ENCODE measurements around the gene FIBCD1.
"Not testable (repeated sequence)": the region's sequence is repeated elsewhere in the genome, so short reads cannot be mapped to it uniquely, and the experiment has no call there.

Gene FIBCD1

GRCh38 chr9:130918101-130918825, 20.8 kb downstream of the FIBCD1 start:
- Mint-ChIP-seq H3K27ac (no peak overlapping the region), H3K4me3 (no peak overlapping the region), H3K4me1 (no peaks in the 10 kb centered on the region), H3K27me3 (peaks cover 84% of the 10 kb centered on the region), H3K36me3 (no peaks in the 10 kb centered on the region), H3K9me3 (no peaks in the 10 kb centered on the region)
- ATAC-seq: no peak

GRCh38 chr9:130917168-130917960, 21.7 kb downstream of the FIBCD1 start:
- Mint-ChIP-seq H3K36me3 (no peaks in the 10 kb centered on the region), H3K27me3 (peaks cover 80% of the 10 kb centered on the region), H3K27ac (no peak overlapping the region), H3K4me1 (no peaks in the 10 kb centered on the region), H3K9me3 (no peaks in the 10 kb centered on the region), H3K4me3 (no peak overlapping the region)
- ATAC-seq: no peak

- Mint-ChIP-seq H3K36me3 (no peaks in the 10 kb centered on the region), H3K27ac (no peak overlapping the region), H3K9me3 (no peaks in the 10 kb centered on the region), H3K4me3 (no peak overlapping the region), H3K4me1 (no peaks in the 10 kb centered on the region), H3K27me3 (peaks cover 57% of the 10 kb centered on the region)
- no peak for ATAC-seq
Observed at GRCh38 chr9:130915096-130915447, 24.0 kb downstream of the FIBCD1 start.

GRCh38 chr9:130914417-130915095, 24.5 kb downstream of the FIBCD1 start:
- ATAC-seq: peak; percentile 14
- H3K4me3 Mint-ChIP-seq: no peak overlapping the region
- H3K36me3 Mint-ChIP-seq: no peaks in the 10 kb centered on the region
- no peaks in the 10 kb centered on the region for H3K9me3 Mint-ChIP-seq
- H3K4me1 Mint-ChIP-seq: no peaks in the 10 kb centered on the region
- H3K27ac Mint-ChIP-seq: no peak overlapping the region
- H3K27me3 Mint-ChIP-seq: peaks cover 54% of the 10 kb centered on the region

GRCh38 chr9:130913599-130914416, 25.2 kb downstream of the FIBCD1 start:
- Mint-ChIP-seq H3K9me3 (no peaks in the 10 kb centered on the region), H3K4me3 (no peak overlapping the region), H3K27me3 (peaks cover 46% of the 10 kb centered on the region), H3K36me3 (no peaks in the 10 kb centered on the region), H3K4me1 (no peaks in the 10 kb centered on the region), H3K27ac (no peak overlapping the region)
- ATAC-seq: peak; percentile 35

- Mint-ChIP-seq H3K27ac (no peak overlapping the region), H3K4me1 (no peaks in the 10 kb centered on the region), H3K27me3 (peaks cover 48% of the 10 kb centered on the region), H3K36me3 (no peaks in the 10 kb centered on the region), H3K9me3 (no peaks in the 10 kb centered on the region), H3K4me3 (no peak overlapping the region)
- ATAC-seq: no peak
Observed at GRCh38 chr9:130912932-130913598, 26.0 kb downstream of the FIBCD1 start.

- ATAC-seq: peak; percentile 44
- Mint-ChIP-seq H3K4me3 (no peak overlapping the region), H3K27me3 (peaks cover 48% of the 10 kb centered on the region), H3K36me3 (no peaks in the 10 kb centered on the region), H3K27ac (no peak overlapping the region), H3K4me1 (no peaks in the 10 kb centered on the region), H3K9me3 (no peaks in the 10 kb centered on the region)
Observed at GRCh38 chr9:130911254-130912049, 27.6 kb downstream of the FIBCD1 start.

GRCh38 chr9:130910670-130911069, 28.4 kb downstream of the FIBCD1 start:
- H3K27me3 Mint-ChIP-seq: peaks cover 51% of the 10 kb centered on the region
- not testable (repeated sequence) for H3K9me3 Mint-ChIP-seq, H3K4me1 Mint-ChIP-seq, H3K36me3 Mint-ChIP-seq, H3K27ac Mint-ChIP-seq, ATAC-seq, H3K4me3 Mint-ChIP-seq

- H3K27ac Mint-ChIP-seq, H3K4me3 Mint-ChIP-seq, H3K36me3 Mint-ChIP-seq, ATAC-seq, H3K4me1 Mint-ChIP-seq, H3K9me3 Mint-ChIP-seq: not testable (repeated sequence)
- peaks cover 53% of the 10 kb centered on the region for H3K27me3 Mint-ChIP-seq
Observed at GRCh38 chr9:130910041-130910440, 29.0 kb downstream of the FIBCD1 start.

- Mint-ChIP-seq H3K27me3 (peaks cover 54% of the 10 kb centered on the region), H3K27ac (no peak overlapping the region), H3K36me3 (no peaks in the 10 kb centered on the region), H3K9me3 (no peaks in the 10 kb centered on the region), H3K4me1 (no peaks in the 10 kb centered on the region), H3K4me3 (no peak overlapping the region)
- ATAC-seq: peak; percentile 5
Observed at GRCh38 chr9:130908878-130909355, 30.1 kb downstream of the FIBCD1 start.

- Mint-ChIP-seq H3K4me3 (no peak overlapping the region), H3K27ac (no peak overlapping the region), H3K4me1 (no peaks in the 10 kb centered on the region), H3K36me3 (no peaks in the 10 kb centered on the region), H3K27me3 (peaks cover 55% of the 10 kb centered on the region), H3K9me3 (no peaks in the 10 kb centered on the region)
- peak; percentile 47 for ATAC-seq
Observed at GRCh38 chr9:130908146-130908877, 30.7 kb downstream of the FIBCD1 start.

GRCh38 chr9:130906735-130907416, 32.2 kb downstream of the FIBCD1 start:
- H3K4me1 Mint-ChIP-seq: no peaks in the 10 kb centered on the region
- ATAC-seq: no peak
- peaks cover 65% of the 10 kb centered on the region for H3K27me3 Mint-ChIP-seq
- H3K36me3 Mint-ChIP-seq: no peaks in the 10 kb centered on the region
- H3K4me3 Mint-ChIP-seq: no peak overlapping the region
- no peak overlapping the region for H3K27ac Mint-ChIP-seq
- no peaks in the 10 kb centered on the region for H3K9me3 Mint-ChIP-seq

Data from stimulated activated memory B cell treated with anti-CD40 and anti-IgM and Interleukin-4, amounts not matched to agents 10 μg/mL and 1 μg/mL and 100 μg/mL, for 72 hours (primary cell).